GM21381 (cell line): ENCODE data around the gene NRG2.

Experiments used
- ATAC-seq: cut with Tn5 transposase; IDR thresholded peaks from one replicate; pipeline ENCODE4 v1.9.1; 2021; ENCODE audit warnings: mild to moderate bottlenecking, moderate library complexity; ENCODE audit not compliant: unreplicated experiment

Gene NRG2

GRCh38 chr5:140042643-140043507, at the start of gene NRG2:
Gene NRG2, minus strand, starts transcription at chr5:140043299.
- ATAC-seq: peak; percentile 58

- no peak for ATAC-seq
Measured at GRCh38 chr5:140090251-140090650, 47.2 kb upstream of the NRG2 start.

GRCh38 chr5:140084541-140084940, 41.4 kb upstream of the NRG2 start:
- ATAC-seq: no peak

GRCh38 chr5:140083650-140084049, 40.6 kb upstream of the NRG2 start:
- ATAC-seq: no peak

DNA sequence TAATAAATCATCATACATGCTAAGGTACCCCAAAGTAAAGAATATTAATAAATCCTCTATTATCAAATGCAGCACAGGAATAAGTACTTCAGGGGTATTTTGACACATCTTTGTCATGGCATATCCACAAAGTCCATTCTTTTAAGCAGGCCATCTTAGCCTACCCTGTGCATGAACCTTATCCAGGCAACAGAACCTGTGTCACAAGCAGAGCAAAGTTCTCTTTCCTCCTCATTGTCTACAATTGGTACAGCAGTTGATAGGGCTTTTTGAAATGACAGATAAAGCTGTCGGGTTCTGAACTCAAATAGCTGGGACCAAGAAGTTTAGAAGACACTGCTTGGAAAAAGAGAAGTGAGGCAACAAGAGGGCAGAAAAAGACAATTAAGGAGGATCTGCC, 40.0 kb upstream of the NRG2 start:
- no peak for ATAC-seq

DNA sequence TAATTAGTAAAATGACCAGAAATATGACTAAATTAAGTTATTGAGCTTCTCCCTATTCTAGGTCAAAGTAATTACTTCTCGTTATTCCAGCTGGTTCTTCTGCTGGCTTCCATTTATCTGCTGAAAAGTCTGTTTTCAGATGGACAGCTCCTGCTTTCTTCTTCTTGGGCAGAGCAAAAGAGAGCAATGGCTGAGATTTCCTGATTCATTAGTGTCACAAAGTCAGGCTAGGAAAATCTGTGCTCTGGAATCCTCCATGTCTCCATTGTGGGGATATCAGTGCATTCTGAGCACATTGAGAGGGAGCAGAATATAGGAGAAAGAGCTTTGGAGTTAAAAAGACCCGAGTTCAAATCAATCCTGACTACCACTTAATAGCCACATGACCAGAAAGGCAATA, 33.7 kb upstream of the NRG2 start:
- no peak for ATAC-seq

DNA sequence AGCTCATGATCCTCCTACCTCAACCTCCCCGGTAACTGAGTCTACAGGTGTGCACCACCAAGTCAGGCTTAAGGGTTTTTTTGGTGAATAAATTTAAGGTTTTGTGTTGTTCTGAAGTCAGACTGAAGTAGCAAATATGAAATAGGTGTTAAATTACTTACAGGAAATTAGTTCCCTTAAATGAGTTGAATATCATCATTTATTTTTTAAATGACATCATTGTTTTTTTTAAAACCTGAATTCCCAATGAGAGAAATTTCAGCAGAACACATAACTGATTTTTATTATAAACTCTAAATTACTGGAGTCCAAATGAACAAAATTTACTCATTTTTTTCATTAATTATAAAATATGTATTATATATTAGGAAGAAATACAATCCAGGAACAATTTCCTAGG, 33.0 kb upstream of the NRG2 start:
- no peak for ATAC-seq

- no peak for ATAC-seq
Measured at GRCh38 chr5:140075371-140075770, 32.3 kb upstream of the NRG2 start.

DNA sequence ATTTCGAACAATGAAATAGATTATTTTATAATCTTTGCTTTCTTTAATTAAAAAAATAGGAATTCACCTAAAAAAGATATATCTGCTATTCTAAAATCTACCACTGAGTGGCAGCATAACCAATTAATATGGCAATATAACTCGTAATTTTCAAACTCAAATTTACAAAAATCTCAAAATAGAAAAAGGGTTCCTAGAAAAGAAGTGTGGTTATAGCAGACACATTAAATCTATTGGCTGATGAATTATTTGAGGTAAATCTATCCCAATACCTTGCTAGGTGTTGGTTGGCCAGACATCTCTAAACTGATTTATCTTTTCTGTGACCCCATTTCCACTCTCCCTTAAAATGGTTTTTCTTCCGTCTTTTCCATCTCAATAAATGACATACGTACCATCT, 30.2 kb upstream of the NRG2 start:
- no peak for ATAC-seq

- ATAC-seq: no peak
Measured at GRCh38 chr5:140072812-140073211, 29.7 kb upstream of the NRG2 start.

DNA sequence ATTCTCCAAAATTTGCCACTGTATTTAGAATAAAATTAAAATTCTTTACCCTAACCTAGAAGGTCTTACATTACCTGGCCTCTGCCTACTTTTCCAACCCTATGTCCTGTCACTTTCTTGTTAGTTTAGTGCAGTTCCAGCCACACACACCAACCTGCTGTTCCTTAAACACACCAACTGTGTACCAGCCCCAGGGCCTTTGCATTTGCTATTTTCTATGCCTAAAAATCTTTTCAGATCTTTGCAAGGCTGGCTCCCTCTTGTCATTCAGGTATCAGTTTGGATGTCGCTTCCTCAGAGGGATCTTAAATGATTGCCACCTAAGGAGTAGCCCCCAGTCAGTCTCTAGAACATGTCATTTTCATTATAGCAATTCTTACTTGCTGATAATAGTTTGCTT, 17.7 kb upstream of the NRG2 start:
- ATAC-seq: no peak

DNA sequence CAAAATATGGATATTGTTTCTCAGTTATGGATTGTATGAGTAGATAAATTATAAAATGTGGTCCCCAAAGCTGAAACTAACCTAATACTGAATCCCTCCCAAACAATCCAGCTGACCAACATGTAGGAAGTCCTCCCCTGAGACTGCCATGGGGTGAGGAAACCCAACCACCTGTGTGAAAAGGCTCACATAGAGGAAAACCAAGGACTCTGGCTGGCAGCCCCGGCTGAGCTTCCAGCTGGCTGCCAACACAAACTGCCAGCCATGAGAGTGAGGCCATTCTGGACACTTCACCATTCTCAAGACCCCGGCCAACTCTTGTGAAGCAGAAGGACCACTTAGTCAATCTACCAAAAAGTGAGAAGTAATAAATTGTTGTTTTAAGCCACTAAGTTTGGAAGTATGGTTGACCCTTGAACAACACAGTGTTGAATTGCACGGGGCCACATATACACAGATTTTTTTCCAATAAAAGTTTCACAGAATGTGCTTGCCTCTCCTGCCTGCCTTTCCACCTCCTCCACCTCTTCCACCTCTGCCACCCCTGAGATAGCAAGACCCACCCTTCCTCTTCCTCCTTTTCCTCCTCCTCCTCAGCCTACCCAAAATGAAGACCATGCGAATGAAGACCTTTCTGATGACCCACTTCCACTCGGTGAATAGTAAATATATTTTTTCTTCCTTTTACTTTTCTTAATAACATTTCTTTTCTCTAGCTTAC, 15.3 kb upstream of the NRG2 start:
- ATAC-seq: no peak

DNA sequence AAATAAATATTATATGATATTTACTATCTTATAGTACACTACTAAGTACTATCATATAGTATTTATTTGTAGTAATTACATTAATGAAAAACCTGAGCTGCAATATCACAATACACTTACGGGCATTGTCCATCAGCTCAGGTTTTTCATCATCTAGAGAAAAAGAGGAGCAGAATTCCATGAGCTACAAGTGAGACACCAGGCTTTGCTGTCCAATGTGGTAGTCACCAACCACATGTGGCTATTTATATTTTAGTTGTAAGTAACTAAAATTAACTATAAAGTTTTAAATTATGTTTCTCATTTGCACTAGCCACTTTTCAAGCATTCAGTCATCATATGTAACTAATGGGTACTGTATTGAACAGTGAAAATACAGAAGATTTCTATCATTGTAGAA, 13.8 kb upstream of the NRG2 start:
- no peak for ATAC-seq

GRCh38 chr5:140055152-140055551, 12.1 kb upstream of the NRG2 start:
- ATAC-seq: no peak

- ATAC-seq: no peak
Measured at GRCh38 chr5:140054086-140054689, 11.1 kb upstream of the NRG2 start.

DNA sequence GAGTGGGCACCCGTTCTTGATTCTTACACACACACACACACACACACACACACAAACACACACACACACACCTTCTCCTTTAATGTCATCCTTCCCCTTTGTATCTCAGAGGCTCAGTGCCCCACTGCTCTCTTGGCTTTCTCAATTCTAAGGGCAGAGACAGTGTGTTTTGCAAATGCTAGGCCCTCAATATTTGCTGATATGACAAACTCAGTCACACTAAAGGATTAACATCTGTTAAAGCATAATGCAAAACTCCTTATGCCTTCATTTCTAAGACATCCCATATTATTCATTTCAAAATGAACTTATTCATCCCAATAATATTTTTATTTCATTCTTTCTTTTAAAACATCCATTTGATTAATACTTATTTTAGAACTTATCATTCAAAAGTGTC, 8.9 kb upstream of the NRG2 start:
- no peak for ATAC-seq

- ATAC-seq: no peak
Measured at GRCh38 chr5:140049713-140050112, 6.6 kb upstream of the NRG2 start.

DNA sequence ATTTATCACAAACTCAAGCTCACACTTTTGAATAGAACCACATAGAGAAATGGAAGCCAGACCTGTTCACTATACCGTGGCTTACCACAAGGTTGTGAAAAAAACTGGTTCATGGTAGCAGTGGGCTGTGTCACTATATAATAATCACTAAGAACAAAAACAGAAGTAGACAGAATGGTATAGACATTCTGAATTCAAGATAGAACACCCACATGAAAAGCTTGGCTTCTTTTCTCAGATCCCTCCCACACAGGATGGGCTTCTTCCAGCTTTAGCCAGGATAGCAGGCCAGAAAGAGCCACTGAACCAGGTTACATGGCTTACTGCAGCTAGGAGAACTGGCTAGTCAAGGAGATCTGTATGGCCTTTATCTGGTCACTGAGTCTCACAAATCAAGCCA, 6.1 kb upstream of the NRG2 start:
- ATAC-seq: no peak

DNA sequence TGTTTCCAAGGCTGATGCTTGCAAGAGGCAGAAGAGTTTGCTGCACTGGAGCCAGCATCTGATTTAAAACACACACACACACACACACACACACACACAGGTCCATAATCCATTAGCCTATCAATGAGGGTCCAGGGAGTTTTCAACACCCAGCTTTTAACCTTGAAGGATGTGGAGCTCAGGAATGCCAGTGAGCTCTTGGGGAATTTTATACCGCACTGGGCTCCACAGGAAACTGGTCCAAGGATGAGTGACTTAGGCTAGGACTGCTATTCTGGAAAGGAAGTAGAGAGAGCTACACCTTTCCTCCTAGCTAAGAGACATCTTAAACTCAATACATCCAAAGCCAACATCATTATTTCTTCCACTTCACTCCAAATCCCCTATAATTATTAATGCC, 942 bp upstream of the NRG2 start:
- ATAC-seq: no peak

GRCh38 chr5:140043508-140043872, 391 bp upstream of the NRG2 start:
- peak; percentile 13 for ATAC-seq

DNA sequence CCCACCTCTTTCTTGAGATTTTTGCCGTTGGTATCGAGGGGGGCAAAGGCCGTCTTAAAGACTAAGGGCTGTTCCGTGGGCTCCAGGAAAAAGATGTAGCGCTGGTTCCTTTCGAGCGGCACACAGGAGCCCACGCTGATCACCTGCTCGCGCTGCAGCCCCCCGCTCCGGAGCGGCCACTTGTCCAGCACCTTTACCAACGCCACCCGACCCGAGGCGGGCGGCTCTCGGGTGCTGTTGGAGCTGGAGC, 781 bp downstream of the NRG2 start:
- ATAC-seq: no peak
